Endodermal cell (in vitro differentiated cells): Measurements from ENCODE around the gene BRI3BP. TPM values are rescaled to one million over a fixed set of nuclear protein-coding genes. Genes with fewer than 3 reads are reported as not detected.
"Not testable (repeated sequence)": the region's sequence is repeated elsewhere in the genome, so short reads cannot be mapped to it uniquely, and the experiment has no call there.

Source experiments
- DNase-seq: peaks from one replicate; pipeline ENCODE4 v3.0.0-alpha.2; 2017
- H3K27ac ChIP-seq: 2 replicates; pipeline ENCODE4 v1.5.1; 2013; ENCODE audit warnings: mild to moderate bottlenecking, low read depth, low read length, moderate library complexity
- H3K27me3 ChIP-seq: 2 replicates; pipeline ENCODE4 v1.6.1; 2013; ENCODE audit warnings: mild to moderate bottlenecking, low read length, moderate library complexity; ENCODE audit not compliant: insufficient read depth, control insufficient read depth, poor library complexity, severe bottlenecking
- H3K36me3 ChIP-seq: 2 replicates; pipeline ENCODE4 v1.7.0; 2013; ENCODE audit warnings: mild to moderate bottlenecking, low read length, moderate library complexity; ENCODE audit not compliant: control insufficient read depth, insufficient read depth
- H3K4me1 ChIP-seq: one replicate; pipeline ENCODE4 v1.7.0; 2013; ENCODE audit warnings: low read length; ENCODE audit not compliant: control insufficient read depth, insufficient read depth
- H3K4me3 ChIP-seq: 2 replicates; pipeline ENCODE4 v1.5.1; 2013; ENCODE audit warnings: mild to moderate bottlenecking, low read length, moderate library complexity
- H3K9ac ChIP-seq: 2 replicates; pipeline ENCODE4 v1.6.1; 2013; ENCODE audit warnings: mild to moderate bottlenecking, low read length, moderate library complexity; ENCODE audit not compliant: poor library complexity, severe bottlenecking; ENCODE audit errors: extremely low read depth
- H3K9me3 ChIP-seq: 2 replicates; pipeline ENCODE4 v1.6.1; 2013; ENCODE audit warnings: mild to moderate bottlenecking, low read length, moderate library complexity; ENCODE audit not compliant: control insufficient read depth
- H3K27ac Mint-ChIP-seq: 2 replicates; pipeline ENCODE4 v1.8.0; 2020; ENCODE audit warnings: mixed read lengths
- H3K27me3 Mint-ChIP-seq: 2 replicates; pipeline ENCODE4 v1.8.0; 2021; ENCODE audit warnings: mild to moderate bottlenecking, mixed read lengths; ENCODE audit not compliant: insufficient read depth
- H3K36me3 Mint-ChIP-seq: 2 replicates; pipeline ENCODE4 v1.8.0; 2020; ENCODE audit warnings: low read depth, mixed read lengths
- H3K4me1 Mint-ChIP-seq: 2 replicates; pipeline ENCODE4 v1.8.0; 2020; ENCODE audit warnings: mixed read lengths
- H3K4me3 Mint-ChIP-seq: 2 replicates; pipeline ENCODE4 v1.8.0; 2020; ENCODE audit warnings: mild to moderate bottlenecking, moderate library complexity, mixed read lengths
- H3K9me3 Mint-ChIP-seq: 2 replicates; pipeline ENCODE4 v1.8.0; 2020; ENCODE audit warnings: mild to moderate bottlenecking, mixed read lengths
- CTCF ChIP-seq: fragments of 200-600 bp; sonication (generic); conservative IDR thresholded peaks from 2 replicates; pipeline ENCODE4 v1.5.0; 2021; ENCODE audit warnings: antibody characterized with exemption, mild to moderate bottlenecking
- WGBS, 2 experiments: methylation state at CpG; one replicate each; pipeline versions ENCODE4 v1.1.5 to v1.1.7; 2013; ENCODE audit warnings: missing lambda C conversion rate in 2 of 2, mixed read lengths in 1 of 2; ENCODE audit not compliant: insufficient coverage in 1 of 2, insufficient read length in 1 of 2; 5-methylcytosine and 5-hydroxymethylcytosine counted together
- total RNA-seq, 2 donors: library from RNA; stranded (reverse); fragmentation: NEBNext Ultra II Directional in 1 of 2; extraction: Animal tissue kit (Norgen Biotek cat#: 25700) in 1 of 2; gene quantifications; 2 replicates in 1 of 2; 3 replicates in 1 of 2; pipeline ENCODE4 v1.2.1, GENCODE V29; 2021

BRI3BP gene
- total RNA-seq, 2 donors from 2014 or later: 10.5 to 16.0 TPM

- H3K4me1 ChIP-seq: no peaks in the 10 kb centered on the region
- peaks cover 36% of the 10 kb centered on the region for H3K36me3 ChIP-seq
- no peaks in the 10 kb centered on the region for H3K4me1 Mint-ChIP-seq
- TF ChIP-seq CTCF: no peak
- no peak overlapping the region for H3K4me3 ChIP-seq
- H3K27me3 Mint-ChIP-seq: no peaks in the 10 kb centered on the region
- no peak overlapping the region for H3K9ac ChIP-seq
- no peak overlapping the region for H3K27ac Mint-ChIP-seq
- no peak overlapping the region for H3K4me3 Mint-ChIP-seq
- H3K9me3 Mint-ChIP-seq: no peaks in the 10 kb centered on the region
- peaks cover 53% of the 10 kb centered on the region for H3K36me3 Mint-ChIP-seq
- whole genome bisulfite sequencing, 2 experiments: 93 to 97% methylated on average over 9 to 10 of the region's 10 CpGs
- no peak overlapping the region for H3K27ac ChIP-seq
- no peaks in the 10 kb centered on the region for H3K9me3 ChIP-seq
- no peak for DNase-seq
- no peaks in the 10 kb centered on the region for H3K27me3 ChIP-seq
Observed at GRCh38 chr12:124976999-124977398, 16.4 kb upstream of the BRI3BP start.

DNA sequence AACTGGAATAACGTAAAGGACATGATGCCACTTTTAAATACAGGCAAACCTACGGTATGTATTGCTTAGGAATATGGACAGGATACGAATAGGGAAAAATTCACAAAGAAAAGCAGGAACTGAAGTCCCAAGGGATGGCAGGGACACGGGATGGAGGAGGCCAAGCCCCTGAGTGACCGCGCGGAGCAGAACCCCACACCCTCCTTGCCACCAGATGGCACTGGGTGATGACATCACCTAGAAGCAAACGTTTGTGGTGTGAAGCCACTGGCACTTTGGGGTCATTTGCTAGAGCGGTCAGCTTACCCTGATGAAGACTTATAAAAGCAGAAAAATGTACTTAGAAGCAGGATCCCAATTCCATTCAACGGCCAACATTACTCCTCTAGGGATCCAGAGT, 13.9 kb upstream of the BRI3BP start:
- TF ChIP-seq CTCF: peak; percentile 45
- Histone ChIP-seq H3K9ac (no peak overlapping the region), H3K4me1 (no peaks in the 10 kb centered on the region), H3K9me3 (no peaks in the 10 kb centered on the region), H3K4me3 (no peak overlapping the region), H3K27ac (no peak overlapping the region), H3K36me3 (peaks cover 49% of the 10 kb centered on the region), H3K27me3 (no peaks in the 10 kb centered on the region)
- Mint-ChIP-seq H3K4me1 (no peaks in the 10 kb centered on the region), H3K9me3 (no peaks in the 10 kb centered on the region), H3K27me3 (no peaks in the 10 kb centered on the region), H3K36me3 (peaks cover 57% of the 10 kb centered on the region), H3K27ac (no peak overlapping the region), H3K4me3 (no peak overlapping the region)
- WGBS, 2 experiments: 90% methylated on average over 5 to 10 of the region's 10 CpGs
- DNase-seq: peak; percentile 68

- no peaks in the 10 kb centered on the region for H3K4me1 ChIP-seq
- TF ChIP-seq CTCF: no peak
- Mint-ChIP-seq H3K4me3 (no peak overlapping the region), H3K4me1 (no peaks in the 10 kb centered on the region), H3K27ac (no peak overlapping the region), H3K36me3 (peaks cover 57% of the 10 kb centered on the region), H3K9me3 (no peaks in the 10 kb centered on the region), H3K27me3 (no peaks in the 10 kb centered on the region)
- DNase-seq: peak; percentile 42
- peaks cover 52% of the 10 kb centered on the region for H3K36me3 ChIP-seq
- no peaks in the 10 kb centered on the region for H3K9me3 ChIP-seq
- H3K27ac ChIP-seq: no peak overlapping the region
- no peaks in the 10 kb centered on the region for H3K27me3 ChIP-seq
- 95% methylated on average over 29 to 41 of the region's 41 CpGs for WGBS, 2 experiments
- H3K9ac ChIP-seq: no peak overlapping the region
- no peak overlapping the region for H3K4me3 ChIP-seq
Observed at GRCh38 chr12:124980098-124980892, 13.2 kb upstream of the BRI3BP start.

DNA sequence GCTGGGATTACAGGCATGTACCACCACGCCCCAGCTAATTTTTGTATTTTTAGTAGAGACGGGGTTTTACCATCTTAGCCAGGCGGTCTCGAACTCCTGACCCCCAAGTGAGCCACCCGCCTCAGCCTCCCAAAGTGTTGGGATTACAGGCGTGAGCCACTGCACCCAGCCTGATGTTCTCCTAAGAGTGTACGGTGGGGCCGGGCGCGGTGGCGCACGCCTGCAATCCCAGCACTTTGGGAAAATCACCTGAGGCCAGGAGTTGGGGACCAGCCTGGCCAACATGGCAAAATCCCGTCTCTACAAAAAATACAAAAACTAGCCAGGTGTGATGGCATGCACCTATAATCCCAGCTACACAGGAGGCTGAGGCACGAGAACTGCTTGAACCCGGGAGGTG, 6.6 kb upstream of the BRI3BP start:
- H3K9me3 Mint-ChIP-seq, H3K27ac Mint-ChIP-seq, H3K4me1 Mint-ChIP-seq, H3K27me3 Mint-ChIP-seq, H3K4me3 ChIP-seq, H3K27ac ChIP-seq, H3K9ac ChIP-seq, H3K4me3 Mint-ChIP-seq, H3K27me3 ChIP-seq, H3K4me1 ChIP-seq, H3K9me3 ChIP-seq, DNase-seq: not testable (repeated sequence)
- 90 to 92% methylated on average over 12 to 15 of the region's 15 CpGs for WGBS, 2 experiments
- H3K36me3 Mint-ChIP-seq: peaks cover 30% of the 10 kb centered on the region
- peaks cover 27% of the 10 kb centered on the region for H3K36me3 ChIP-seq
